ENCODE data around the gene CSTF1.

CSTF1 gene

GRCh38 chr20:56368351-56369134 lies 23.9 kb upstream of the CSTF1 start:
- Histone ChIP-seq H3K4me1 (ENCODE audit: insufficient read depth, poor library complexity, severe bottlenecking) (no peaks in the 10 kb centered on the region), H3K27me3 (ENCODE audit: insufficient read depth, poor library complexity, severe bottlenecking) (no peaks in the 10 kb centered on the region), H3K9me3 (ENCODE audit: severe bottlenecking) (no peaks in the 10 kb centered on the region), H3K27ac (ENCODE audit: poor library complexity, severe bottlenecking) (no peak overlapping the region), H3K4me3 (ENCODE audit: severe bottlenecking) (no peak overlapping the region), H3K36me3 (ENCODE audit: low read depth) (peaks cover 90% of the 10 kb centered on the region)
- TF ChIP-seq CTCF (IDR thresholded peaks at IDR 0.05; ENCODE audit: poor library complexity, severe bottlenecking), result no peak
- ATAC-seq (ENCODE audit: low read depth), result 0 out of 3 replicates have a peak, but pooled peaks have one; percentile 18
- DNase-seq (ENCODE audit: low spot score), result peak; percentile 12

- H3K36me3 ChIP-seq (ENCODE audit: low read depth), result peaks cover 91% of the 10 kb centered on the region
Observed at GRCh38 chr20:56369179-56369578, 23.3 kb upstream of the CSTF1 start.

GRCh38 chr20:56371977-56372376 lies 20.5 kb upstream of the CSTF1 start:
- Histone ChIP-seq H3K4me1 (ENCODE audit: insufficient read depth, poor library complexity, severe bottlenecking) (peaks cover 10% of the 10 kb centered on the region), H3K9me3 (ENCODE audit: severe bottlenecking) (no peaks in the 10 kb centered on the region)
- no peak for ATAC-seq (ENCODE audit: low read depth)

More at GRCh38 chr20:56369179-56369578, 23.3 kb upstream of the CSTF1 start:
- H3K4me3 ChIP-seq (ENCODE audit: severe bottlenecking), result no peak overlapping the region
- H3K4me1 ChIP-seq (ENCODE audit: insufficient read depth, poor library complexity, severe bottlenecking), result peaks cover 4% of the 10 kb centered on the region
- DNase-seq (ENCODE audit: low spot score) (no peak), ATAC-seq (ENCODE audit: low read depth) (no peak)
- no peak overlapping the region for H3K27ac ChIP-seq (ENCODE audit: poor library complexity, severe bottlenecking)
- TF ChIP-seq CTCF (IDR thresholded peaks at IDR 0.05; ENCODE audit: poor library complexity, severe bottlenecking), result no peak
- H3K27me3 ChIP-seq (ENCODE audit: insufficient read depth, poor library complexity, severe bottlenecking), result no peaks in the 10 kb centered on the region
- H3K9me3 ChIP-seq (ENCODE audit: severe bottlenecking), result no peaks in the 10 kb centered on the region

GRCh38 chr20:56372850-56373249 lies 19.6 kb upstream of the CSTF1 start:
- no peak for ATAC-seq (ENCODE audit: low read depth)
- Histone ChIP-seq H3K4me3 (ENCODE audit: severe bottlenecking) (no peak overlapping the region), H3K27ac (ENCODE audit: poor library complexity, severe bottlenecking) (no peak overlapping the region), H3K9me3 (ENCODE audit: severe bottlenecking) (no peaks in the 10 kb centered on the region), H3K36me3 (ENCODE audit: low read depth) (peaks cover 93% of the 10 kb centered on the region), H3K4me1 (ENCODE audit: insufficient read depth, poor library complexity, severe bottlenecking) (peaks cover 10% of the 10 kb centered on the region), H3K27me3 (ENCODE audit: insufficient read depth, poor library complexity, severe bottlenecking) (no peaks in the 10 kb centered on the region)
- DNase-seq (ENCODE audit: low spot score), result no peak
- TF ChIP-seq CTCF (IDR thresholded peaks at IDR 0.05; ENCODE audit: poor library complexity, severe bottlenecking), result no peak

More at GRCh38 chr20:56371977-56372376, 20.5 kb upstream of the CSTF1 start:
- TF ChIP-seq CTCF (IDR thresholded peaks at IDR 0.05; ENCODE audit: poor library complexity, severe bottlenecking), result no peak
- Histone ChIP-seq H3K27ac (ENCODE audit: poor library complexity, severe bottlenecking) (no peak overlapping the region), H3K4me3 (ENCODE audit: severe bottlenecking) (no peak overlapping the region), H3K36me3 (ENCODE audit: low read depth) (peaks cover 93% of the 10 kb centered on the region), H3K27me3 (ENCODE audit: insufficient read depth, poor library complexity, severe bottlenecking) (no peaks in the 10 kb centered on the region)
- DNase-seq (ENCODE audit: low spot score), result no peak

- Histone ChIP-seq H3K27me3 (ENCODE audit: insufficient read depth, poor library complexity, severe bottlenecking) (no peaks in the 10 kb centered on the region), H3K36me3 (ENCODE audit: low read depth) (peaks cover 98% of the 10 kb centered on the region), H3K9me3 (ENCODE audit: severe bottlenecking) (no peaks in the 10 kb centered on the region), H3K27ac (ENCODE audit: poor library complexity, severe bottlenecking) (peak overlapping the region; percentile 30), H3K4me3 (ENCODE audit: severe bottlenecking) (no peak overlapping the region), H3K4me1 (ENCODE audit: insufficient read depth, poor library complexity, severe bottlenecking) (peaks cover 10% of the 10 kb centered on the region)
- ATAC-seq (ENCODE audit: low read depth), result peak; percentile 97
- no peak for DNase-seq (ENCODE audit: low spot score)
- no peak for TF ChIP-seq CTCF (IDR thresholded peaks at IDR 0.05; ENCODE audit: poor library complexity, severe bottlenecking)
Observed at GRCh38 chr20:56373942-56374341, 18.5 kb upstream of the CSTF1 start.

Data from RWPE2 (cell line).